Prostate gland (tissue), 2 donors: ENCODE results near the gene RHOT2.

Experiments
- POLR2A ChIP-seq: fragments of 450-650 bp; IDR thresholded peaks from one replicate; pipeline ENCODE4 v1.6.1; 2016; ENCODE audit warnings: antibody characterized with exemption, mild to moderate bottlenecking
- POLR2AphosphoS5 ChIP-seq: sonication (generic); formaldehyde crosslinking; IDR thresholded peaks from one replicate; pipeline ENCODE4 v1.6.1; 2017; ENCODE audit warnings: antibody characterized with exemption
- TF ChIP-seq, protein P1 (sequence below), 4 experiments: fragments of 200-600 bp in 2 of 4; fragments of 450-650 bp in 2 of 4; sonication (generic) in 2 of 4; IDR thresholded peaks; 1 replicate in 3 of 4; 2 replicates in 1 of 4; pipeline ENCODE4 v1.5.1; 2016 to 2019; ENCODE audit warnings: antibody characterized with exemption in 4 of 4, mild to moderate bottlenecking in 2 of 4, moderate library complexity in 2 of 4

DNA sequence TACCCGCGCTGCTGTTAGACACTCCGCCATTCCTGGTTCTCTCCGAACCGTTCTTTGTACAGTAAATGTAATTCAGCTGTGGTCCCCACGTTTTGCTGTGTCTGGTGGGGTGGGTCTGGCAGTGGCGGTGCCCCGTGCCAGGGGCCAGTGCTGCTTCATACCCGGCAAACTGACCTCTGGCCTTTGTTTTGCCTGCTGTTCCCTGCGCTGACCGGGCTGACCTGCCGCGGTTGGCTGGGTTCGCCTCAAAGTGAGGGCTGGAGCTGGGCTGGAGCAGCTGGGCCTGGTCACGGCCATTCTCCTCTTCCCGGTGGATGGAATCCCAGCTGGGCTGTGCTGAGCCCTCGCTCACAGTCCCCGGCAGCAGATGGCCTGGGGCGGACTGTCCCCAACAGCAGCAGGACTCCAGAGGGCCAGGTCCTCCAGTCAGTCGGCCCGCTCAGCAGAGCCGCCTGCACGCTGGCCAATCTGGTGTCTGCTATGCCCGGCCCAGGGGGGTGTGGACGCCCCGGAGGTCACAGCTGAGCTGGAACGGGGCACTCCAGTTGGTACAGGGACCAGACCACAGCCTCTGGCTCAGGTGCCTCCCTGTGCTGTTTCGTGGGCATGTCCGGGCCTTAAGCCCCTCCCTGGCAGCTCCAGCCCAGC is 38.6 kb upstream of the RHOT2 start:
- no peak for TF ChIP-seq POLR2AphosphoS5
- TF ChIP-seq, protein P1, sequence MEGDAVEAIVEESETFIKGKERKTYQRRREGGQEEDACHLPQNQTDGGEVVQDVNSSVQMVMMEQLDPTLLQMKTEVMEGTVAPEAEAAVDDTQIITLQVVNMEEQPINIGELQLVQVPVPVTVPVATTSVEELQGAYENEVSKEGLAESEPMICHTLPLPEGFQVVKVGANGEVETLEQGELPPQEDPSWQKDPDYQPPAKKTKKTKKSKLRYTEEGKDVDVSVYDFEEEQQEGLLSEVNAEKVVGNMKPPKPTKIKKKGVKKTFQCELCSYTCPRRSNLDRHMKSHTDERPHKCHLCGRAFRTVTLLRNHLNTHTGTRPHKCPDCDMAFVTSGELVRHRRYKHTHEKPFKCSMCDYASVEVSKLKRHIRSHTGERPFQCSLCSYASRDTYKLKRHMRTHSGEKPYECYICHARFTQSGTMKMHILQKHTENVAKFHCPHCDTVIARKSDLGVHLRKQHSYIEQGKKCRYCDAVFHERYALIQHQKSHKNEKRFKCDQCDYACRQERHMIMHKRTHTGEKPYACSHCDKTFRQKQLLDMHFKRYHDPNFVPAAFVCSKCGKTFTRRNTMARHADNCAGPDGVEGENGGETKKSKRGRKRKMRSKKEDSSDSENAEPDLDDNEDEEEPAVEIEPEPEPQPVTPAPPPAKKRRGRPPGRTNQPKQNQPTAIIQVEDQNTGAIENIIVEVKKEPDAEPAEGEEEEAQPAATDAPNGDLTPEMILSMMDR (IDR thresholded peaks at IDR 0.05) = no peak
- TF ChIP-seq POLR2A = no peak
